HEK293 (cell line): ENCODE results near the gene CIITA.
A peak's percentile ranks its signal among the peaks of the same experiment; 100 is the strongest.

Experiments
- CTCF ChIA-PET: fragments of 350-600 bp; formaldehyde crosslinking; extraction: SDS; loops from one replicate; lab custom pipeline; 2021; ENCODE audit warnings: antibody characterized with exemption; lab: Yijun Ruan, JAX
- POLR2A ChIA-PET: fragments of 300-600 bp; formaldehyde crosslinking; extraction: SDS; loops from one replicate; lab custom pipeline; 2020; ENCODE audit warnings: antibody characterized with exemption, inconsistent platforms; lab: Yijun Ruan, JAX
- H3K27ac ChIP-seq: fragments of 200-500 bp; sonication (Bioruptor generic); 2 replicates; pipeline ENCODE4 v1.5.1; 2014; ENCODE audit warnings: low read depth, low read length, control low read depth, inconsistent platforms; ENCODE audit errors: extremely low read depth
- H3K36me3 ChIP-seq, 2 experiments: fragments of 200-500 bp in 1 of 2; sonication (Bioruptor generic) in 1 of 2; 1 replicate in 1 of 2; 2 replicates in 1 of 2; pipeline ENCODE4 v1.5.1; 2014 to 2017; ENCODE audit warnings: inconsistent platforms in 2 of 2, low read length in 2 of 2; ENCODE audit not compliant: control insufficient read depth in 2 of 2, insufficient read depth in 1 of 2
- H3K4me1 ChIP-seq: fragments of 200-500 bp; sonication (Bioruptor generic); 2 replicates; pipeline ENCODE4 v1.5.1; 2014; ENCODE audit warnings: mild to moderate bottlenecking, low read length, inconsistent platforms; ENCODE audit not compliant: control insufficient read depth, insufficient read depth
- H3K4me3 ChIP-seq: 2 replicates; pipeline ENCODE4 v1.5.1; 2011; ENCODE audit warnings: low read depth, mild to moderate bottlenecking, control low read depth, low read length, moderate library complexity
- H3K9me3 ChIP-seq: fragments of 200-500 bp; sonication (Bioruptor generic); 2 replicates; pipeline ENCODE4 v1.5.1; 2014; ENCODE audit warnings: low read depth, low read length, inconsistent platforms; ENCODE audit not compliant: control insufficient read depth, insufficient read depth
- EGR2 ChIP-seq: fragments of 450-650 bp; formaldehyde crosslinking; IDR thresholded peaks from 2 replicates; pipeline ENCODE4 v1.5.1; 2016; ENCODE audit warnings: low read depth, missing biosample characterization, missing genetic modification characterization
- GFI1B ChIP-seq: fragments of 450-650 bp; formaldehyde crosslinking; IDR thresholded peaks from 2 replicates; pipeline ENCODE4 v1.5.1; 2016; ENCODE audit warnings: missing biosample characterization, missing genetic modification characterization
- KLF1 ChIP-seq: fragments of 450-650 bp; formaldehyde crosslinking; IDR thresholded peaks from 2 replicates; pipeline ENCODE4 v1.5.1; 2016; ENCODE audit warnings: missing biosample characterization, missing genetic modification characterization
- KLF9 ChIP-seq: fragments of 450-650 bp; formaldehyde crosslinking; IDR thresholded peaks from 2 replicates; pipeline ENCODE4 v1.5.1; 2016; ENCODE audit warnings: missing biosample characterization, missing genetic modification characterization, low read depth
- OVOL3 ChIP-seq: fragments of 450-650 bp; formaldehyde crosslinking; IDR thresholded peaks from 2 replicates; pipeline ENCODE4 v1.5.1; 2016; ENCODE audit warnings: missing biosample characterization, missing genetic modification characterization
- PRDM1 ChIP-seq: fragments of 450-650 bp; formaldehyde crosslinking; IDR thresholded peaks from 2 replicates; pipeline ENCODE4; 2016; ENCODE audit warnings: missing biosample characterization, missing genetic modification characterization
- WT1 ChIP-seq: fragments of 450-650 bp; formaldehyde crosslinking; IDR thresholded peaks from 2 replicates; pipeline ENCODE4 v1.5.1; 2016; ENCODE audit warnings: missing biosample characterization, missing genetic modification characterization
- YY1 ChIP-seq: fragments of 450-650 bp; formaldehyde crosslinking; IDR thresholded peaks from 2 replicates; pipeline ENCODE4 v1.5.1; 2018; ENCODE audit warnings: missing biosample characterization, missing genetic modification characterization
- ZBTB20 ChIP-seq: fragments of 450-650 bp; formaldehyde crosslinking; IDR thresholded peaks from 2 replicates; pipeline ENCODE4 v1.5.1; 2016; ENCODE audit warnings: missing biosample characterization, missing genetic modification characterization
- ZBTB7A ChIP-seq: fragments of 450-650 bp; formaldehyde crosslinking; IDR thresholded peaks from 2 replicates; pipeline ENCODE4 v1.5.1; 2016; ENCODE audit warnings: low read depth, missing biosample characterization, missing genetic modification characterization
- ZFHX2 ChIP-seq: fragments of 450-650 bp; formaldehyde crosslinking; conservative IDR thresholded peaks from 2 replicates; pipeline ENCODE4 v1.5.1; 2016; ENCODE audit warnings: missing biosample characterization, missing genetic modification characterization
- ZIC2 ChIP-seq: fragments of 450-650 bp; formaldehyde crosslinking; IDR thresholded peaks from 2 replicates; pipeline ENCODE4 v1.5.1; 2016; ENCODE audit warnings: missing biosample characterization, missing genetic modification characterization
- ZNF223 ChIP-seq: fragments of 450-650 bp; formaldehyde crosslinking; IDR thresholded peaks from 2 replicates; pipeline ENCODE4 v1.5.1; 2016; ENCODE audit warnings: missing biosample characterization, missing genetic modification characterization
- ZNF394 ChIP-seq: fragments of 450-650 bp; formaldehyde crosslinking; IDR thresholded peaks from 2 replicates; pipeline ENCODE4 v1.5.1; 2016; ENCODE audit warnings: missing biosample characterization, missing genetic modification characterization, mild to moderate bottlenecking, moderate library complexity, borderline replicate concordance
- ZNF48 ChIP-seq: fragments of 450-650 bp; formaldehyde crosslinking; IDR thresholded peaks from 2 replicates; pipeline ENCODE4 v1.5.1; 2016; ENCODE audit warnings: missing biosample characterization, missing genetic modification characterization
- ZNF514 ChIP-seq: fragments of 450-650 bp; formaldehyde crosslinking; IDR thresholded peaks from 2 replicates; pipeline ENCODE4 v1.5.1; 2016; ENCODE audit warnings: missing biosample characterization, missing genetic modification characterization
- ZNF623 ChIP-seq: fragments of 450-650 bp; formaldehyde crosslinking; IDR thresholded peaks from 2 replicates; pipeline ENCODE4 v1.5.1; 2016; ENCODE audit warnings: missing biosample characterization, missing genetic modification characterization
- ZNF791 ChIP-seq: fragments of 450-650 bp; formaldehyde crosslinking; IDR thresholded peaks from 2 replicates; pipeline ENCODE4 v1.5.1; 2016; ENCODE audit warnings: missing biosample characterization, missing genetic modification characterization
- TF ChIP-seq, protein P1 (sequence below): fragments of 450-650 bp; formaldehyde crosslinking; IDR thresholded peaks from 2 replicates; pipeline ENCODE4 v1.5.1; 2017; ENCODE audit warnings: missing biosample characterization, missing genetic modification characterization
- TF ChIP-seq, protein P2 (sequence below): fragments of 450-650 bp; formaldehyde crosslinking; IDR thresholded peaks from 2 replicates; pipeline ENCODE4 v1.5.1; 2016; ENCODE audit warnings: missing biosample characterization, missing genetic modification characterization
- TF ChIP-seq, protein P3 (sequence below): fragments of 450-650 bp; formaldehyde crosslinking; IDR thresholded peaks from 2 replicates; pipeline ENCODE4 v1.5.1; 2016; ENCODE audit warnings: missing biosample characterization, missing genetic modification characterization
- TF ChIP-seq, protein P4 (sequence below): fragments of 450-650 bp; formaldehyde crosslinking; IDR thresholded peaks from 2 replicates; pipeline ENCODE4 v1.5.1; 2016; ENCODE audit warnings: missing biosample characterization, missing genetic modification characterization

The CIITA gene

DNA sequence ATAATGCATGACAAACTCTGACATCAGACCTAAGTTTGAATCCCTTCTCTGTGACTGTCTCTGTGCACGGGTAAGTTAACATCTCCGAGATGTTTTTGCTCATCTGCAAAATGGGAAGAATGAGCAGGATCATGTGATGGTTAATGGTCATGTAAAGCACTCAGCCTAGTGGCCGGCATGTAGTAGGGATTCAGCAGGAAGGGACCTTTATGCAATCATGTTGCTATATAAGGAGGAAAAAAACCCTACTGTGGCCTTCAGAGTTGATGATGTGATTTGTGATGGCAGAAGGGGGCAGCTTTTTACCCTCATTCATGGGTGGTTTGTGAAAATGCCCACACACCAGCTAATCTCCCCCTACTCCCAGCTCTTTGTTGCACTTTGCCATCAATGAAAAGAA, 91.5 kb downstream of the CIITA start:
- no peak overlapping the region for H3K27ac ChIP-seq
- ChIA-PET CTCF (interaction anchor here (1.5 to 8.2 kb wide), 3 partner anchors 14 to 403 kb away, joined by 3 to 58 read pairs (median 12); partner anchors contain the start of gene SOCS1), POLR2A (interaction anchor here (0.6 to 2.2 kb wide), 2 partner anchors 287 to 749 kb away, joined by 7 to 8 read pairs; partner anchors contain the start of gene SOCS1)
- no peaks in the 10 kb centered on the region for H3K9me3 ChIP-seq
- H3K36me3 ChIP-seq: peaks cover 5 to 68% of the 10 kb centered on the region in 2 experiments; a peak in 2 of 3 replicates
- TF ChIP-seq, protein P1, sequence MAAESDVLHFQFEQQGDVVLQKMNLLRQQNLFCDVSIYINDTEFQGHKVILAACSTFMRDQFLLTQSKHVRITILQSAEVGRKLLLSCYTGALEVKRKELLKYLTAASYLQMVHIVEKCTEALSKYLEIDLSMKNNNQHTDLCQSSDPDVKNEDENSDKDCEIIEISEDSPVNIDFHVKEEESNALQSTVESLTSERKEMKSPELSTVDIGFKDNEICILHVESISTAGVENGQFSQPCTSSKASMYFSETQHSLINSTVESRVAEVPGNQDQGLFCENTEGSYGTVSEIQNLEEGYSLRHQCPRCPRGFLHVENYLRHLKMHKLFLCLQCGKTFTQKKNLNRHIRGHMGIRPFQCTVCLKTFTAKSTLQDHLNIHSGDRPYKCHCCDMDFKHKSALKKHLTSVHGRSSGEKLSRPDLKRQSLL: no peak
- no peak for TF ChIP-seq ZNF223 (tag by site-specific recombination)
- TF ChIP-seq ZNF48 (tag by site-specific recombination): no peak
- peak; percentile 49 for TF ChIP-seq EGR2 (tag by site-specific recombination)
- TF ChIP-seq WT1 (tag by site-specific recombination): no peak
- no peak for TF ChIP-seq OVOL3
- TF ChIP-seq, protein P2, sequence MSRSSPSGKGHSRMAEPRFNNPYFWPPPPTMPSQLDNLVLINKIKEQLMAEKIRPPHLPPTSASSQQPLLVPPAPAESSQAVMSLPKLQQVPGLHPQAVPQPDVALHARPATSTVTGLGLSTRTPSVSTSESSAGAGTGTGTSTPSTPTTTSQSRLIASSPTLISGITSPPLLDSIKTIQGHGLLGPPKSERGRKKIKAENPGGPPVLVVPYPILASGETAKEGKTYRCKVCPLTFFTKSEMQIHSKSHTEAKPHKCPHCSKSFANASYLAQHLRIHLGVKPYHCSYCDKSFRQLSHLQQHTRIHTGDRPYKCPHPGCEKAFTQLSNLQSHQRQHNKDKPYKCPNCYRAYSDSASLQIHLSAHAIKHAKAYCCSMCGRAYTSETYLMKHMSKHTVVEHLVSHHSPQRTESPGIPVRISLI (tag by site-specific recombination): no peak
- no peak for TF ChIP-seq GFI1B (tag by site-specific recombination)
- no peak for TF ChIP-seq KLF9 (tag by site-specific recombination)
- TF ChIP-seq ZNF394 (tag by site-specific recombination): no peak
- TF ChIP-seq, protein P3, sequence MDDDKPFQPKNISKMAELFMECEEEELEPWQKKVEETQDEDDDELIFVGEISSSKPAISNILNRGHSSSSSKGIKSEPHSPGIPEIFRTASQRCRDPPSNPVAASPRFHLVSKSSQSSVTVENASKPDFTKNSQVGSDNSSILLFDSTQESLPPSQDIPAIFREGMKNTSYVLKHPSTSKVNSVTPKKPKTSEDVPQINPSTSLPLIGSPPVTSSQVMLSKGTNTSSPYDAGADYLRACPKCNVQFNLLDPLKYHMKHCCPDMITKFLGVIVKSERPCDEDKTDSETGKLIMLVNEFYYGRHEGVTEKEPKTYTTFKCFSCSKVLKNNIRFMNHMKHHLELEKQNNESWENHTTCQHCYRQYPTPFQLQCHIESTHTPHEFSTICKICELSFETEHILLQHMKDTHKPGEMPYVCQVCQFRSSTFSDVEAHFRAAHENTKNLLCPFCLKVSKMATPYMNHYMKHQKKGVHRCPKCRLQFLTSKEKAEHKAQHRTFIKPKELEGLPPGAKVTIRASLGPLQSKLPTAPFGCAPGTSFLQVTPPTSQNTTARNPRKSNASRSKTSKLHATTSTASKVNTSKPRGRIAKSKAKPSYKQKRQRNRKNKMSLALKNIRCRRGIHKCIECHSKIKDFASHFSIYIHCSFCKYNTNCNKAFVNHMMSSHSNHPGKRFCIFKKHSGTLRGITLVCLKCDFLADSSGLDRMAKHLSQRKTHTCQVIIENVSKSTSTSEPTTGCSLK (tag by site-specific recombination): no peak
- peak; percentile 26; the same call in 1 of the 2 replicates for TF ChIP-seq ZFHX2 (tag by site-specific recombination)
- no peak for TF ChIP-seq ZBTB20 (tag by site-specific recombination)
- no peak for TF ChIP-seq ZNF623 (tag by site-specific recombination)
- no peak overlapping the region for H3K4me3 ChIP-seq
- peaks cover 2% of the 10 kb centered on the region for H3K4me1 ChIP-seq

- peaks cover 2% of the 10 kb centered on the region for H3K4me1 ChIP-seq
- no peak overlapping the region for H3K4me3 ChIP-seq
- TF ChIP-seq YY1 (tag by site-specific recombination): no peak
- no peak for TF ChIP-seq ZNF791 (tag by site-specific recombination)
- no peak for TF ChIP-seq ZIC2 (tag by site-specific recombination)
- TF ChIP-seq, protein P4, sequence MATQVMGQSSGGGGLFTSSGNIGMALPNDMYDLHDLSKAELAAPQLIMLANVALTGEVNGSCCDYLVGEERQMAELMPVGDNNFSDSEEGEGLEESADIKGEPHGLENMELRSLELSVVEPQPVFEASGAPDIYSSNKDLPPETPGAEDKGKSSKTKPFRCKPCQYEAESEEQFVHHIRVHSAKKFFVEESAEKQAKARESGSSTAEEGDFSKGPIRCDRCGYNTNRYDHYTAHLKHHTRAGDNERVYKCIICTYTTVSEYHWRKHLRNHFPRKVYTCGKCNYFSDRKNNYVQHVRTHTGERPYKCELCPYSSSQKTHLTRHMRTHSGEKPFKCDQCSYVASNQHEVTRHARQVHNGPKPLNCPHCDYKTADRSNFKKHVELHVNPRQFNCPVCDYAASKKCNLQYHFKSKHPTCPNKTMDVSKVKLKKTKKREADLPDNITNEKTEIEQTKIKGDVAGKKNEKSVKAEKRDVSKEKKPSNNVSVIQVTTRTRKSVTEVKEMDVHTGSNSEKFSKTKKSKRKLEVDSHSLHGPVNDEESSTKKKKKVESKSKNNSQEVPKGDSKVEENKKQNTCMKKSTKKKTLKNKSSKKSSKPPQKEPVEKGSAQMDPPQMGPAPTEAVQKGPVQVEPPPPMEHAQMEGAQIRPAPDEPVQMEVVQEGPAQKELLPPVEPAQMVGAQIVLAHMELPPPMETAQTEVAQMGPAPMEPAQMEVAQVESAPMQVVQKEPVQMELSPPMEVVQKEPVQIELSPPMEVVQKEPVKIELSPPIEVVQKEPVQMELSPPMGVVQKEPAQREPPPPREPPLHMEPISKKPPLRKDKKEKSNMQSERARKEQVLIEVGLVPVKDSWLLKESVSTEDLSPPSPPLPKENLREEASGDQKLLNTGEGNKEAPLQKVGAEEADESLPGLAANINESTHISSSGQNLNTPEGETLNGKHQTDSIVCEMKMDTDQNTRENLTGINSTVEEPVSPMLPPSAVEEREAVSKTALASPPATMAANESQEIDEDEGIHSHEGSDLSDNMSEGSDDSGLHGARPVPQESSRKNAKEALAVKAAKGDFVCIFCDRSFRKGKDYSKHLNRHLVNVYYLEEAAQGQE: no peak
- TF ChIP-seq PRDM1: no peak
- TF ChIP-seq KLF1: no peak
- TF ChIP-seq ZBTB7A (tag by site-specific recombination): no peak
- TF ChIP-seq ZNF514 (tag by site-specific recombination): no peak
- POLR2A ChIA-PET: no interaction called here
- H3K36me3 ChIP-seq: peaks cover 5 to 67% of the 10 kb centered on the region in 2 experiments; a peak in 2 of 3 replicates
- H3K27ac ChIP-seq: no peak overlapping the region
- H3K9me3 ChIP-seq: no peaks in the 10 kb centered on the region
- CTCF ChIA-PET: interaction anchor here (0.8 to 8.2 kb wide), 3 partner anchors 287 to 411 kb away, joined by 3 to 58 read pairs (median 3); partner anchors contain the start of gene SOCS1
Observed at GRCh38 chr16:10969615-10970014, 92.6 kb downstream of the CIITA start.
